WTC11 (cell line): Measurements from ENCODE around the gene GATA3. TPM values are rescaled to one million over a fixed set of nuclear protein-coding genes. Genes with fewer than 3 reads are reported as not detected.

Experiments
- ATAC-seq: fragments of 200-7000 bp; cut with Tn5 transposase; 2 replicates; pipeline ENCODE4 v1.10.0; 2021; ENCODE audit warnings: mild to moderate bottlenecking, moderate library complexity
- CTCF ChIA-PET: fragments of 300-600 bp; sonication (Branson Sonifier 250); formaldehyde crosslinking; loops from one replicate; lab custom pipeline; 2021; ENCODE audit warnings: antibody characterized with exemption; lab: Charles Lee
- POLR2A ChIA-PET: fragments of 350-600 bp; sonication (Branson Sonifier 250); formaldehyde crosslinking; loops from one replicate; lab custom pipeline; 2021; ENCODE audit warnings: antibody characterized with exemption; lab: Charles Lee
- DNase-seq: peaks from one replicate; pipeline ENCODE4 v3.0.0; 2021; ENCODE audit warnings: low spot score
- H3K27ac Mint-ChIP-seq: 2 replicates; pipeline ENCODE4 v1.8.0; 2021; ENCODE audit warnings: mixed read lengths
- H3K27me3 Mint-ChIP-seq: 2 replicates; pipeline ENCODE4 v1.8.0; 2021; ENCODE audit warnings: low read depth, mild to moderate bottlenecking, moderate library complexity, mixed read lengths
- H3K36me3 Mint-ChIP-seq: 2 replicates; pipeline ENCODE4 v1.8.0; 2021; ENCODE audit warnings: mixed read lengths
- H3K4me1 Mint-ChIP-seq: 2 replicates; pipeline ENCODE4 v1.8.0; 2022; ENCODE audit warnings: mixed read lengths
- H3K4me3 Mint-ChIP-seq: 2 replicates; pipeline ENCODE4 v1.8.0; 2021; ENCODE audit warnings: mild to moderate bottlenecking, moderate library complexity, mixed read lengths
- H3K9me3 Mint-ChIP-seq: 2 replicates; pipeline ENCODE4 v1.8.0; 2021; ENCODE audit warnings: mixed read lengths
- ATF3 ChIP-seq: sonication (generic); formaldehyde crosslinking; conservative IDR thresholded peaks from 2 replicates; pipeline ENCODE4 v1.8.1; 2022; ENCODE audit warnings: mild to moderate bottlenecking, missing genetic modification reagents
- CREB1 ChIP-seq: sonication (generic); formaldehyde crosslinking; IDR thresholded peaks from 2 replicates; pipeline ENCODE4 v1.8.0; 2023; ENCODE audit warnings: mild to moderate bottlenecking, missing genetic modification reagents
- ERG ChIP-seq: fragments of 250-450 bp; sonication (Bioruptor Pico); IDR thresholded peaks from 2 replicates; pipeline ENCODE4 v1.8.0; 2021; ENCODE audit warnings: mild to moderate bottlenecking
- ESRRA ChIP-seq: sonication (generic); formaldehyde crosslinking; IDR thresholded peaks from 2 replicates; pipeline ENCODE4 v1.8.1; 2022; ENCODE audit warnings: mild to moderate bottlenecking, missing genetic modification reagents, borderline replicate concordance
- FOXJ3 ChIP-seq: sonication (generic); formaldehyde crosslinking; IDR thresholded peaks from 2 replicates; pipeline ENCODE4 v1.9.0; 2021; ENCODE audit warnings: missing genetic modification reagents, mild to moderate bottlenecking, borderline replicate concordance
- FOXP1 ChIP-seq: sonication (generic); formaldehyde crosslinking; IDR thresholded peaks from 2 replicates; pipeline ENCODE4 v1.8.0; 2022; ENCODE audit warnings: missing genetic modification reagents, mild to moderate bottlenecking, moderate library complexity, borderline replicate concordance
- GTF2I ChIP-seq: fragments of 250-450 bp; sonication (Bioruptor Pico); conservative IDR thresholded peaks from 2 replicates; pipeline ENCODE4 v1.4.0; 2021; ENCODE audit warnings: mild to moderate bottlenecking
- NFYB ChIP-seq: sonication (generic); formaldehyde crosslinking; conservative IDR thresholded peaks from 2 replicates; pipeline ENCODE4 v1.8.0; 2022; ENCODE audit warnings: low read depth, missing genetic modification reagents
- NR2C2 ChIP-seq: sonication (generic); formaldehyde crosslinking; IDR thresholded peaks from 2 replicates; pipeline ENCODE4 v1.8.0; 2022; ENCODE audit warnings: mild to moderate bottlenecking, missing genetic modification reagents
- OVOL2 ChIP-seq: fragments of 250-450 bp; sonication (Bioruptor Pico); IDR thresholded peaks from 2 replicates; pipeline ENCODE4 v1.9.0; 2021; ENCODE audit warnings: mild to moderate bottlenecking, borderline replicate concordance
- TEAD1 ChIP-seq: sonication (generic); formaldehyde crosslinking; IDR thresholded peaks from 2 replicates; pipeline ENCODE4 v1.8.0; 2022; ENCODE audit warnings: mild to moderate bottlenecking, missing genetic modification reagents
- ZNF138 ChIP-seq: sonication (generic); formaldehyde crosslinking; conservative IDR thresholded peaks from 2 replicates; pipeline ENCODE4 v1.8.1; 2022; ENCODE audit warnings: mild to moderate bottlenecking, moderate library complexity, missing genetic modification reagents
- ZNF423 ChIP-seq: fragments of 250-450 bp; sonication (Bioruptor Pico); IDR thresholded peaks from 2 replicates; pipeline ENCODE4 v2.1.2; 2022; ENCODE audit warnings: mild to moderate bottlenecking, moderate library complexity
- total RNA-seq: library from RNA; stranded (reverse); gene quantifications from 3 replicates; pipeline ENCODE4 v1.2.3, GENCODE V29; 2021
- TF ChIP-seq, protein P1 (sequence below): fragments of 250-450 bp; sonication (Bioruptor Pico); IDR thresholded peaks from 2 replicates; pipeline ENCODE4 v1.9.0; 2021; ENCODE audit warnings: moderate library complexity, mild to moderate bottlenecking, inconsistent platforms, borderline replicate concordance
- TF ChIP-seq, protein P2 (sequence below): fragments of 200-600 bp; IDR thresholded peaks from 2 replicates; pipeline ENCODE4 v1.8.0; 2022; ENCODE audit warnings: antibody characterized with exemption
- TF ChIP-seq, protein P3 (sequence below): sonication (generic); formaldehyde crosslinking; IDR thresholded peaks from 2 replicates; pipeline ENCODE4 v1.8.1; 2023; ENCODE audit warnings: mild to moderate bottlenecking, missing genetic modification reagents, moderate library complexity
- TF ChIP-seq, protein P4 (sequence below): fragments of 250-450 bp; sonication (Bioruptor Pico); IDR thresholded peaks from 2 replicates; pipeline ENCODE4 v1.9.0; 2021; ENCODE audit warnings: mild to moderate bottlenecking, borderline replicate concordance
- TF ChIP-seq, protein P5 (sequence below): sonication (generic); formaldehyde crosslinking; IDR thresholded peaks from 2 replicates; pipeline ENCODE4 v1.8.1; 2022; ENCODE audit warnings: low read depth, mild to moderate bottlenecking, moderate library complexity, missing genetic modification reagents, borderline replicate concordance

Gene GATA3
- total RNA-seq, 1 experiment from 2014 or later: 0.72 TPM

DNA sequence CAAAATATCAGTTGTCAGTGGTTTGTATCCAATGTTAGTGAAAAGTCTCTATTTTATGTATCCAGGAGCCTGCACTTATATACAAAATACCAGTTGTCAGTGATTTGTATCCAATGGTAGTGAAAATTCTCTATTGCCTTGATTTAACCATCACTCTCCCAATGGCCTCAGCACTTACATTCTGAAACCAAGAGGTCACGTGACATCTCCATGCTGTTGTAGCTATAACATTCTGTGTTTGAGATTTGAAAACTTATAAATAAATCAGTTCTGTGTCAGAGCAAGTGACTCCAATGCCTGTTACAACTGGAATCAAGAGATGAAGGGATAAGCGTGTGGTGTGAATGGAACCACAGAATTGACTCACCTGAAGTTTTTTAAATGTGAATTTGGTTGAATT is 30.6 kb upstream of the GATA3 start (continued):
- TF ChIP-seq, protein P1, sequence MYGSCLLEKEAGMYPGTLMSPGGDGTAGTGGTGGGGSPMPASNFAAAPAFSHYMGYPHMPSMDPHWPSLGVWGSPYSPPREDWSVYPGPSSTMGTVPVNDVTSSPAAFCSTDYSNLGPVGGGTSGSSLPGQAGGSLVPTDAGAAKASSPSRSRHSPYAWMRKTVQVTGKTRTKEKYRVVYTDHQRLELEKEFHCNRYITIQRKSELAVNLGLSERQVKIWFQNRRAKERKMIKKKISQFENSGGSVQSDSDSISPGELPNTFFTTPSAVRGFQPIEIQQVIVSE (CRISPR knock-in tag): no peak
- TF ChIP-seq FOXJ3: no peak
- no peak for TF ChIP-seq ZNF138 (CRISPR knock-in tag)
- no peak for TF ChIP-seq ZNF423 (CRISPR knock-in tag)
- TF ChIP-seq, protein P2, sequence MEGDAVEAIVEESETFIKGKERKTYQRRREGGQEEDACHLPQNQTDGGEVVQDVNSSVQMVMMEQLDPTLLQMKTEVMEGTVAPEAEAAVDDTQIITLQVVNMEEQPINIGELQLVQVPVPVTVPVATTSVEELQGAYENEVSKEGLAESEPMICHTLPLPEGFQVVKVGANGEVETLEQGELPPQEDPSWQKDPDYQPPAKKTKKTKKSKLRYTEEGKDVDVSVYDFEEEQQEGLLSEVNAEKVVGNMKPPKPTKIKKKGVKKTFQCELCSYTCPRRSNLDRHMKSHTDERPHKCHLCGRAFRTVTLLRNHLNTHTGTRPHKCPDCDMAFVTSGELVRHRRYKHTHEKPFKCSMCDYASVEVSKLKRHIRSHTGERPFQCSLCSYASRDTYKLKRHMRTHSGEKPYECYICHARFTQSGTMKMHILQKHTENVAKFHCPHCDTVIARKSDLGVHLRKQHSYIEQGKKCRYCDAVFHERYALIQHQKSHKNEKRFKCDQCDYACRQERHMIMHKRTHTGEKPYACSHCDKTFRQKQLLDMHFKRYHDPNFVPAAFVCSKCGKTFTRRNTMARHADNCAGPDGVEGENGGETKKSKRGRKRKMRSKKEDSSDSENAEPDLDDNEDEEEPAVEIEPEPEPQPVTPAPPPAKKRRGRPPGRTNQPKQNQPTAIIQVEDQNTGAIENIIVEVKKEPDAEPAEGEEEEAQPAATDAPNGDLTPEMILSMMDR: no peak
- TF ChIP-seq, protein P3, sequence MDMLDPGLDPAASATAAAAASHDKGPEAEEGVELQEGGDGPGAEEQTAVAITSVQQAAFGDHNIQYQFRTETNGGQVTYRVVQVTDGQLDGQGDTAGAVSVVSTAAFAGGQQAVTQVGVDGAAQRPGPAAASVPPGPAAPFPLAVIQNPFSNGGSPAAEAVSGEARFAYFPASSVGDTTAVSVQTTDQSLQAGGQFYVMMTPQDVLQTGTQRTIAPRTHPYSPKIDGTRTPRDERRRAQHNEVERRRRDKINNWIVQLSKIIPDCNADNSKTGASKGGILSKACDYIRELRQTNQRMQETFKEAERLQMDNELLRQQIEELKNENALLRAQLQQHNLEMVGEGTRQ (CRISPR knock-in tag): no peak
- no peak for TF ChIP-seq TEAD1 (CRISPR knock-in tag)
- TF ChIP-seq ESRRA (CRISPR knock-in tag): no peak
- TF ChIP-seq ERG (CRISPR knock-in tag): no peak
- no peak for TF ChIP-seq ATF3 (CRISPR knock-in tag)
- no peak for TF ChIP-seq CREB1
- no peak for TF ChIP-seq OVOL2

DNA sequence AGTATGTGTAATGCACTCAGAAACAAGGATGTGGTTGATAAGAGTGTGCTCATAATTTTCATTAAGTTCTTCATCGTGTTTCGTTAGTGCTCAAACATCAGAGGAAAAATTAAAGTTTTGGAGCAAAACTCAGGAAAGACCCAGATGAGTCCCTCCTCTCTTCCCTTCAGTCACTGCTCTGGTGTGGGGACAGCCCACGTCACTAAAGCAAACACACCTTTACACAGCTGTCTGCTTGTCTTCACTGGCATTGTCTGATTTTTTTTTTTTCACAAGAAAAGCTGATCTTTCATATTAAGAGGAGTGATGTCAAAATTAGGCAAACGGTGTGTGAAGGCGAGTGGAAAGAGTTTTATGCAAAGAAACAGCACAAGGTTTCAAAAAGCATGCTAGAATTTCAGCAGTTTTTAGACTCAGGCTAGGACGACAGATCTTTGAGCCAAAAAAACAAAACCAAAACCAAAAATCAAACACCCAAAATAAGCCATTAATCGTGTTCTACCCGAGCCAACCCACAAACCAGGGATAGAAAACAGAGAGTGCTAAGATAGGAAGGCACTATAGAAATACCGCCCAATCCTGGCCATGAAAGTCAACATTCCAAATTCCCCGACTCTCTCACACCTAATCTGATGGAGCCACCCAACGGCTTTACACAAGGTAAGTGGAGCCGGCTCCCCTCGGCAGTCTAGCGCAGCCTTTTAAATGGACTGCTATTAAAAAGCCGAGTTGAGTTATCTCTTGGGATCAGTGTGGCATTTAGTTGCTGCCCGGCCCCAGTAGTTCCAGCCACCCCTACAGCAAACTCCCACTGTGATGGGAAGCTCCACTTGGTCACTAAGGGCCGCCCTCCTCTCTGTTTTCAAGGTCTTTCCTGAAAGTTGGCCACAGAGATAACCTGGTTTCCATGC is 27.9 kb upstream of the GATA3 start:
- H3K27me3 Mint-ChIP-seq: peaks cover 11% of the 10 kb centered on the region
- CTCF ChIA-PET: interaction anchor here (0.8 kb wide), 1 partner anchor 501 kb away, joined by 3 read pairs; no protein-coding TSS in a partner anchor
- no peak overlapping the region for H3K4me3 Mint-ChIP-seq
- ATAC-seq (peak; percentile 55), DNase-seq (no peak)
- POLR2A ChIA-PET: interaction anchor here (0.7 kb wide), 1 partner anchor 317 kb away, joined by 3 read pairs; no protein-coding TSS in a partner anchor
- peaks cover 4% of the 10 kb centered on the region; the same call in 1 of the 2 replicates for H3K4me1 Mint-ChIP-seq
- no peak overlapping the region for H3K27ac Mint-ChIP-seq
- no peak for TF ChIP-seq NFYB (CRISPR knock-in tag)
- TF ChIP-seq, protein P4, sequence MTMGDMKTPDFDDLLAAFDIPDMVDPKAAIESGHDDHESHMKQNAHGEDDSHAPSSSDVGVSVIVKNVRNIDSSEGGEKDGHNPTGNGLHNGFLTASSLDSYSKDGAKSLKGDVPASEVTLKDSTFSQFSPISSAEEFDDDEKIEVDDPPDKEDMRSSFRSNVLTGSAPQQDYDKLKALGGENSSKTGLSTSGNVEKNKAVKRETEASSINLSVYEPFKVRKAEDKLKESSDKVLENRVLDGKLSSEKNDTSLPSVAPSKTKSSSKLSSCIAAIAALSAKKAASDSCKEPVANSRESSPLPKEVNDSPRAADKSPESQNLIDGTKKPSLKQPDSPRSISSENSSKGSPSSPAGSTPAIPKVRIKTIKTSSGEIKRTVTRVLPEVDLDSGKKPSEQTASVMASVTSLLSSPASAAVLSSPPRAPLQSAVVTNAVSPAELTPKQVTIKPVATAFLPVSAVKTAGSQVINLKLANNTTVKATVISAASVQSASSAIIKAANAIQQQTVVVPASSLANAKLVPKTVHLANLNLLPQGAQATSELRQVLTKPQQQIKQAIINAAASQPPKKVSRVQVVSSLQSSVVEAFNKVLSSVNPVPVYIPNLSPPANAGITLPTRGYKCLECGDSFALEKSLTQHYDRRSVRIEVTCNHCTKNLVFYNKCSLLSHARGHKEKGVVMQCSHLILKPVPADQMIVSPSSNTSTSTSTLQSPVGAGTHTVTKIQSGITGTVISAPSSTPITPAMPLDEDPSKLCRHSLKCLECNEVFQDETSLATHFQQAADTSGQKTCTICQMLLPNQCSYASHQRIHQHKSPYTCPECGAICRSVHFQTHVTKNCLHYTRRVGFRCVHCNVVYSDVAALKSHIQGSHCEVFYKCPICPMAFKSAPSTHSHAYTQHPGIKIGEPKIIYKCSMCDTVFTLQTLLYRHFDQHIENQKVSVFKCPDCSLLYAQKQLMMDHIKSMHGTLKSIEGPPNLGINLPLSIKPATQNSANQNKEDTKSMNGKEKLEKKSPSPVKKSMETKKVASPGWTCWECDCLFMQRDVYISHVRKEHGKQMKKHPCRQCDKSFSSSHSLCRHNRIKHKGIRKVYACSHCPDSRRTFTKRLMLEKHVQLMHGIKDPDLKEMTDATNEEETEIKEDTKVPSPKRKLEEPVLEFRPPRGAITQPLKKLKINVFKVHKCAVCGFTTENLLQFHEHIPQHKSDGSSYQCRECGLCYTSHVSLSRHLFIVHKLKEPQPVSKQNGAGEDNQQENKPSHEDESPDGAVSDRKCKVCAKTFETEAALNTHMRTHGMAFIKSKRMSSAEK (CRISPR knock-in tag): no peak
- TF ChIP-seq FOXP1 (CRISPR knock-in tag): no peak
- TF ChIP-seq, protein P5, sequence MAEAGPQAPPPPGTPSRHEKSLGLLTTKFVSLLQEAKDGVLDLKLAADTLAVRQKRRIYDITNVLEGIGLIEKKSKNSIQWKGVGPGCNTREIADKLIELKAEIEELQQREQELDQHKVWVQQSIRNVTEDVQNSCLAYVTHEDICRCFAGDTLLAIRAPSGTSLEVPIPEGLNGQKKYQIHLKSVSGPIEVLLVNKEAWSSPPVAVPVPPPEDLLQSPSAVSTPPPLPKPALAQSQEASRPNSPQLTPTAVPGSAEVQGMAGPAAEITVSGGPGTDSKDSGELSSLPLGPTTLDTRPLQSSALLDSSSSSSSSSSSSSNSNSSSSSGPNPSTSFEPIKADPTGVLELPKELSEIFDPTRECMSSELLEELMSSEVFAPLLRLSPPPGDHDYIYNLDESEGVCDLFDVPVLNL (CRISPR knock-in tag): no peak
- no peak for TF ChIP-seq NR2C2 (CRISPR knock-in tag)
- no peak for TF ChIP-seq GTF2I
- TF ChIP-seq TEAD1 (CRISPR knock-in tag): no peak
- H3K9me3 Mint-ChIP-seq: no peaks in the 10 kb centered on the region
- H3K36me3 Mint-ChIP-seq: no peaks in the 10 kb centered on the region
